Measurements from ENCODE around the gene SLC29A1. TPM values are rescaled to one million over a fixed set of nuclear protein-coding genes. Genes with fewer than 3 reads are reported as not detected.

The SLC29A1 gene
- total RNA-seq, 1 experiment from 2014 or later, result 22.2 TPM

GRCh38 chr6:44268095-44268628 lies 44.8 kb downstream of the SLC29A1 start:
- peak; percentile 25 for DNase-seq (ENCODE audit: low read depth)

DNA sequence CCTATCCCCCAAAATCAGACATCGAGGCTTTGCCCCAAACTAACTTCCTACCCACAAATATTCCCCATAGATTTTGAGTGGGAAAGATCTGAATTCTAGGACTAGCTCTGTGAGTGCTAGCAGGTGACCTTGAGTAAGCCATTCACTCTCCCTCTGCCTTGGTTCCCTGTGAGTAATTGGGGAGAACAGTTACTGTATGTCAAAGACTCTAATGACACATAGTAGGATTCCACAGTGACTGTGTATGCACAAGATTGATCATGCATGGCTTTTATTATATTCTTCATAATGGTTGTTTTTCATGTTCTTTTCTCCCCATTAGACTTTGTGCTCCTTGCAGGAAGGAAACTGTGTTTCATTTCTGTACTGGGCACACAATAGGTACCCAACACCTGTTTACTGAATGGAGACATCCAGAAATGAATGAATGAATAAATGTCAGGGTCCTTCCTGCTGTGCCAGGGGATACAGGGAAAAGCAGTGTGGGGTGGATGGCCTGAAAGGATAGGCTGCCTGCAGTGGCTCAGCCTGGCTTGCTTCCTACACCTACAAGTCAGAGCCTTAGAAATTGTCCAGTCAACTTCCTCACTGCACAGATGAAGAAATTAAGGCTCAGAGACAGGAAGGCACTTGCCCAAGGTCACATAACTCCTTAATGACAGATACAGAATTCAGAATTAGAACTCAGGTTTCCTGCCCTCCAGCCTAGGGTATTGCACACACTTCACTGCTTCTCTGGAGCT lies 46.0 kb downstream of the SLC29A1 start:
- no peak for DNase-seq (ENCODE audit: low read depth)

DNA sequence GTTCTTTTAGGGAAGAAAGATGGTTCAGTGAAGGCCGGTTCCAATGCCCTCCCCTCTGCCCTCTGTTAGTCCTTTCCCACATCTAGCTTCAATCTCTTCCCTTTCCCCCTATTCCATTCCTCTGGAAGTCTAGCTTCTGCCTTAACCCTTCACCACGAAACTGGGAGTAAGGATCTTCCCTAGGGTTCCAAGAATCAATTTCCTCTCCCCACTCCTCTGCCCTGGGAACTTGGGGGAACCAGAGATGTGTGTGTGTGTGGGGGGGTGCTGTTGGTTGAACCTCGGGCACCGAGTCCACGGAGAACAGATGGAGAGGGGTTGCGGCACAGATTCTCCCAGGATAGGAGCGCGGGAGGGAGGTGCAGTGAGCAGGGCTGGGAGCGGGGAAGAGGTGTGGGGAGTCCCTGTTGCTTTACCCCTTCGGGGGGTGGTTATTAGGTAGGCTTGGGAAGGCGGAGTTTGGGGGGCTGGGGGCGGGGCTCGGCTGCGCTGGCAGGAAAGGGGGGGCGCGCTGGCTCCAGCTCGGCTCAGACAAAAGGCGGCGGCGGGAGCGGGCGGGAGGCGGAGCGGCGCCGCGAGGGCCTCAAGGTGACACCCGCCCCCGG lies 46.6 kb downstream of the SLC29A1 start, which contains the start of gene TMEM151B:
Gene TMEM151B (plus strand): TSS at position 530 of the 605 bp plus-strand sequence. CDS start 293 bp downstream, outside the sequence.
- no peak for DNase-seq (ENCODE audit: low read depth)

- DNase-seq (ENCODE audit: low read depth), result no peak
Measured at GRCh38 chr6:44270526-44271405, 47.4 kb downstream of the SLC29A1 start.

DNA sequence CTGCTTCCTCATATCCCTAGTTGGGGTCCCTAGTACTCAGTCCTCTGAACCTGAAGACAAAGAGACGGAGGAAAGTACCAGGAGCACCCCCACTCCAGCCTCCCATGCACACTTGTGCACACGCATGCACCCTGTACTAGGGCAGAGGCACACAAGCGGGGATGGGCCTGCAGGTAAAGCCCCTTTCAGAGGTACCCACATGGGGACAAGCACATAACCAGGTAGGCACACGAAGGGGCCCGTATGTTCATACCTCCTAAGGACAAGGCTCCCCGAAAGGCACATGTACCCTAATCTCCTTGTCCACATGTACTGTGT lies 48.0 kb downstream of the SLC29A1 start:
- no peak for DNase-seq (ENCODE audit: low read depth)

DNA sequence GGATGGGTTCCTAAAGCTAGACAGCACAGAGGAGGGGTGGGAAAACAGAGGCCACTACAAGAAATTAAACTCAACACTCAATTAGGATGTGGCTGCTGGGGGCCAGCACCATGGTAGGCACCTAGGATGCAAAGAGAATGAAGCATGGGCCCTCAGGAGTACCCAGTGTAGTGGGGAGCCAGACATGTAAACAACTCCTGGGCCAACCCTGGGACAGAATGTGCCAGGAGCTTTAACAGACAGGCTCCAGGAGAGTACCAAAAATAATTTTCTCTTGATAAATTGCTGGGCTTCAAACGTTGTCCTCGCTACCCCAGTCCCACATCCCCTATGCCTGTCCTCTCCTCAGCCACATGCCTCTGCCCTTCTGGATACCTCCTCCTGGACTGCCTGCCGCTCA lies 48.5 kb downstream of the SLC29A1 start:
- no peak for DNase-seq (ENCODE audit: low read depth)

DNA sequence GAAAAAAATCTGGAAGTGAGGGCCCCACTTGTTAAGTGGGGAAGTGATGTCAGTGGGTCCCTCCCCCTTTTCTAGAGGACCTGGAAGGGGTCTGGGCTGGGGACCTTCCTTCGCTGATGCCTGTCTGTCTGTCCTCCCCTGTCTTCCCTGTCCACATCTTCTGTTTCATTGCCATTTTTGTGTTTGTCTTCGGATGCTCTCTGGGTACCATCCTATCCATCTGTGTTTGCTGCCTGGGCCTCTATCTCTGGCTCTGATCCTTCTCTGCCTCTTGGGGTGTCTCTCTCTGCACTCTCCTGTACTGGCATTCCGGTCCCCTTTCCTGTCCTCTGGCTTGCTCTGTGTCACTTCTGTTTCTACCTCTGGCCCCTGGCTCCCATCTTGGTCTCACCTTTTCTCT lies 49.1 kb downstream of the SLC29A1 start:
- DNase-seq (ENCODE audit: low read depth), result no peak

GRCh38 chr6:44272999-44273566 lies 49.7 kb downstream of the SLC29A1 start:
- no peak for DNase-seq (ENCODE audit: low read depth)

DNA sequence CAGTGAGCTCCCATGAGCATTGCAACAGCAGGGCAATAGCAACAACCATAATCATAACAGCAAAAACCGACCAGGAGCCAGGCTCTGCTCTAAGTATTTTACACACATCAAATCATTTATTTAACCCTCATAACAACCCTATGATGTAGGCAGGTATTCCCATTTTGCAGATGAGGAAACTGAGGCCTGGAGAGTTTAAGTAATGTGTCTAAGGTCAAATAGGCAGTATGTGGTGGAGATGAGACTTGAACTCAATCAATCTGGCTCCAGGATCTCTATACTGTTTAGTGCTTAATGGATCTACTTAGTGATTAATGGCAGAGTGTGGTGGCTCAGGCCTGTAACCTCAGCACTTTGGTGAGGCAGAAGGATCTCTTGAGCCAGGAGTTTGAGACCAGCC lies 50.2 kb downstream of the SLC29A1 start:
- DNase-seq (ENCODE audit: low read depth), result no peak

DNA sequence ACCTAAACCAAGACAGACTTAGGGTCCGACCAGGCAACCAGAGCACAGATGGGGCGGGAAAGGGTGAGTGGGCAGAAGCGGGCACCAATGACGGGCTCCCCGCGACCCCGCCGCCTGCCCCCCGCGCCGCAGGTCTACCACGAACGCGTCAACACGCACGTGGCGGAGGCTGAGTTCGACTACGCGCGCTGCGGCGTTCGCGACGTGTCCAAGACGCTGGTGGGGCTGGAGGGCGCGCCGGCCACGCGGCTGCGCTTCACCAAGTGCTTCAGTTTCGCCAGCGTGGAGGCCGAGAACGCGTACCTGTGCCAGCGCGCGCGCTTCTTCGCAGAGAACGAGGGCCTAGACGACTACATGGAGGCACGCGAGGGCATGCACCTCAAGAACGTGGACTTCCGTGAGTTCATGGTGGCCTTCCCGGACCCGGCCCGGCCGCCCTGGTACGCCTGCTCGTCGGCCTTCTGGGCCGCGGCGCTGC lies 51.9 kb downstream of the SLC29A1 start:
- no peak for DNase-seq (ENCODE audit: low read depth)

DNA sequence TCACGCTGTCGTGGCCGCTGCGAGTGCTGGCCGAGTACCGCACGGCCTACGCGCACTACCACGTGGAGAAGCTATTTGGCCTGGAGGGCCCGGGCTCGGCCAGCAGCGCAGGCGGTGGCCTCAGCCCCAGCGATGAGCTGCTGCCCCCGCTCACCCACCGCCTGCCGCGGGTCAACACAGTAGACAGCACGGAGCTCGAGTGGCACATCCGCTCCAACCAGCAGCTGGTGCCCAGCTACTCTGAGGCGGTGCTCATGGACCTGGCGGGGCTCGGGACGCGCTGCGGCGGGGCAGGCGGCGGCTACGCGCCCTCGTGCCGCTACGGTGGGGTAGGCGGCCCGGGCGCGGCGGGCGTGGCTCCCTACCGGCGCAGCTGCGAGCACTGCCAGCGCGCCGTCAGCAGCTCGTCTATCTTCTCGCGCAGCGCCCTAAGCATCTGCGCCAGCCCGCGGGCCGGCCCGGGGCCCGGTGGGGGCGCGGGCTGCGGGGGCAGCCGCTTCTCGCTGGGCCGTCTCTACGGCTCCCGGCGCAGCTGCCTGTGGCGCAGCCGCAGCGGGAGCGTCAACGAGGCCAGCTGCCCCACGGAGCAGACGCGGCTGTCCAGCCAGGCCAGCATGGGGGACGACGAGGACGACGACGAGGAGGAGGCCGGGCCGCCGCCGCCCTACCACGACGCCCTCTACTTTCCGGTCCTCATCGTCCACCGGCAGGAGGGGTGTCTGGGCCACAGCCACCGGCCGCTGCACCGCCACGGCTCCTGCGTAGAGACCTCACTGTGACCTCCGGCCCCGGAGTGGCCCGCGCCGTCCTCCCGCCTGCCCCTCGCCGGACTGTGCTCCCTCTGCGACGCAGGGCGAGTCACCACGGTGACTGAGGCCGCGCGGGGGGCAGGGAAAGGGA lies 52.6 kb downstream of the SLC29A1 start:
- DNase-seq (ENCODE audit: low read depth), result no peak

DNA sequence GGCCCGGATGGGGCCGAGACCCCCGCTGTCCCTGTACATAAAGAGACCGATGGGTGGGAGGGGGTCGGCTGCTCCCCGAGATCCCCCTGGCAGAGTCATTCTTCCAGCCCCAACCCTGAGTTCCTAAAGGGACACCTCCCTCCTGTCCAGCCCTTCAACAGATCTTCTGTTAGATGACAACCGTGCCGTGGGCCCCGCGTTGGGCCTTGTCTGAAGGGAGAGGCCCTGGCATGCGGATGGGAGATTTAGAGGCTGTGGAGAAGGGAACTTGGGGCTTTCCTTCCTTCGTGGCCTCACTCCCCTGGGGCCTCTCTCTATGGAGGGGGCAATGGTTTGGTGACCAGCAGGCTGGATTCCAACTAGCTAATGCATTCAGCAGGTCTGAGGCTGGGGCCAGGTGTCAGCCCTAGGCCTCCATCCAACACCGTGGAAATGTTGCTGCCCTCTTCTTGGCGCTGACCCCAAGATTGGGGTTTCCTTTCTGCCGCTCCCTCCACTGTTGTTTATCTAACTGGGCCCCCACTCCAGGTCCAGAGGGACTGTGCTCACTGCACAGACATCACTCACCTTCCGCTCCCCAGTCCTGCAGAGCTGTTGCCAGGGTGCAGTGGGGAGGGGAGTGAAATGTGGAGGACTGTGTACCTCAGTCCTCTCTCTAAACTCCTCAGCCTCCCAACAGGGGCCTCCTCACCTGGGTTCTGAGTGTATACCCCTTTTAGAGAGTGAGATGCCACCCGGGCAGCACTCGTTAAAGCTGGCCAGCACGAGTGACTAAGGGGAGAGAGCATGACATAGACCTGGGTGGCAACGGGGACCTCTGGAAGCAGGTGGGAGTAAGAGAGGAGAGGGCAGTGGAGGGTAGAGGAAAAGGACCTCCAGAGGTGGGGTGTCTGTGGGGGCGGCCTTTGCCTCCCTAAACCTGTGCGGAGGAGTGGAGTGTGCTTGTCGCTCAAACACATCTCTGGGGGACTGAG lies 53.6 kb downstream of the SLC29A1 start:
- no peak for DNase-seq (ENCODE audit: low read depth)

DNA sequence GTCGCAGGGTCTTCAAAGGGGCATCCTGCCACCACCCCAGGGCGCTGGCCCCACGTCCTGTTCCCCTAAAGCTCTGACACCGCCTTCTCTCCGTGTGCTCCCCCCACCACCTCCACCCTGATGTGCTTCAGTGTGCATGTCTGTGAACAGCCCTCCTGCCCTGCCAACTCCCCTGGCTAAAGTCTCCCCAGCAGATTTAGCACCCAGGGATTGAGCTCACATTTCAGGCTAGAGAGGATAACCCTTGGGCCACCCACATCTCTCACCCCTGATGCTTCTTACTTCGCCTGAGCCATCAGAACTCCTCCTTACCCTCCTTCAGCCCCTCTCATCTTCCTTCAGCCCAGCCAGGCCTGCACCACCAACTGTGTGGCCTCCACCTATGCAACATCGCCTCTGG lies 54.4 kb downstream of the SLC29A1 start:
- DNase-seq (ENCODE audit: low read depth), result no peak

- DNase-seq (ENCODE audit: low read depth), result no peak
Measured at GRCh38 chr6:44278315-44278714, 54.9 kb downstream of the SLC29A1 start.

DNA sequence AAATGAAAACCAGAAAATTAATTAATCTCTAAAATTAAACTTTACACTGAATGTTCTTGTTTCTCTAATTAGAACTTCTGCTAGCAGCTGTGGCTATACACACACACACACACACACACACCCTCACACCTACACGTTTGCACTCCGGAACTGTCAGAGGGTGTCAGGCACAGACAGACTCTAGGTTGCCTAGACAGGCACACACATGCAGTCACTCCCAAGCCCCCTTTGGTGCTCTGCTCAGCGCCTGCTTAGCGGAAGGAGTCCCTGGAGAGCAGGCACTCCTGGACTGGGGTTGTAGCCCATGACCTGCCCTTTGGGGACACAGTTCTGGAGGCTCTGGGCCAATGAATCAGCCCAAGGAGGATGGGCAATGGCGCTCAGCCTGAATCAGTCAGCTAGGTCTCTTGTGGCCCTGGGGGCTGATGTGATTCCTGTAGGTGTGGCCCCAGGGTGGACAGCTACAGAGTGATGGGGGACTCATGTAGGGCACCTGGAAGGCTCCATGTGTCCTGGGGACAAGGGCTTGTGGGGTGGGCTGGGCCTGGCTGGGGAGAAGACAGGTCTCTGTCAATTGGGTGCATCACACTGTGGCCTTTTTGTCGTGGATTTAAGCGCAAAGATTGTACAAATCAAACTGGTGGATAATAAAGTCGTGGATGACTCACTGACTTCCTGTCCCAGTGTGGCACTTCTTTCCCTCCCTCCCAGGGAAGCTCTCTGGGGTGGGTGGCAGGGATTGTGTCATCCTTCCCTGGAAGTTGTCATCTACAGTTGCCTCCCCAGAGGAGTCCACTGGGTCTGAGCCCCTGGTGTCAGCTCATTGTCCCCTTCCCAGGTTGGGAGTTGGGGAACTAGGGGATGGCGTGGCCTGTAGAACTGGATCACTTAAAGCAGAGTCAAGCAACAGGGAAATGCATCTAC lies 55.6 kb downstream of the SLC29A1 start:
- peak; percentile 64 for DNase-seq (ENCODE audit: low read depth)

Measured in RPMI7951 (cell line).